ENCODE data around the gene OXSR1. TPM values are rescaled to one million over a fixed set of nuclear protein-coding genes. Genes with fewer than 3 reads are reported as not detected.
A peak's percentile ranks its signal among the peaks of the same experiment; 100 is the strongest.

Gene OXSR1
- total and polyA plus RNA-seq, 2 of the 13 experiments (the other 11 are each of a cell fraction or from before 2014, with no cell fraction given) = 27.4 to 32.6 TPM

GRCh38 chr3:38165722-38166387, 518 bp downstream of the OXSR1 start (continued):
- TF ChIP-seq ZNF12 (CRISPR knock-in tag; IDR thresholded peaks at IDR 0.05) (no peak), ZNF776 (CRISPR knock-in tag; IDR thresholded peaks at IDR 0.05) (peak; percentile 78; the same call in 1 of the 2 replicates), ZUFSP (CRISPR knock-in tag; IDR thresholded peaks at IDR 0.05; ENCODE audit: borderline replicate concordance) (no peak), ZBTB8A (CRISPR knock-in tag; IDR thresholded peaks at IDR 0.05; ENCODE audit: borderline replicate concordance, low read depth) (no peak), KLF12 (CRISPR knock-in tag; IDR thresholded peaks at IDR 0.05; ENCODE audit: borderline replicate concordance) (no peak), EP300 (IDR thresholded peaks at IDR 0.05; ENCODE audit: low read depth in 2 of 2, low read length in 2 of 2) (no peak), EP300 (CRISPR knock-in tag; IDR thresholded peaks at IDR 0.05; ENCODE audit: borderline replicate concordance) (no peak), ZNF549 (CRISPR knock-in tag; IDR thresholded peaks at IDR 0.05) (no peak), NCOA1 (CRISPR knock-in tag; IDR thresholded peaks at IDR 0.05) (no peak), ATF2 (CRISPR knock-in tag; IDR thresholded peaks at IDR 0.05) (no peak), RXRA (CRISPR knock-in tag; IDR thresholded peaks at IDR 0.05) (no peak), GTF3A (CRISPR knock-in tag; conservative IDR thresholded peaks at IDR 0.05) (peak; percentile 84; the same call in 1 of the 2 replicates), HNF4G (IDR thresholded peaks at IDR 0.05; ENCODE audit: borderline replicate concordance, low read depth, low read length) (no peak), HNF4G (CRISPR knock-in tag; IDR thresholded peaks at IDR 0.05; ENCODE audit: borderline replicate concordance, low read depth) (no peak), MXD4 (CRISPR knock-in tag; IDR thresholded peaks at IDR 0.05) (peak; percentile 16; the same call in 1 of the 2 replicates), PLRG1 (conservative IDR thresholded peaks at IDR 0.05) (no peak), ZFX (CRISPR knock-in tag; IDR thresholded peaks at IDR 0.05; ENCODE audit: low read depth) (peak; percentile 43), ZNF20 (CRISPR knock-in tag; IDR thresholded peaks at IDR 0.05) (no peak), BRD4 (CRISPR knock-in tag; IDR thresholded peaks at IDR 0.05) (no peak), KLF16 (CRISPR knock-in tag; IDR thresholded peaks at IDR 0.05) (0 out of 4 replicates have a peak, but pooled peaks of 1 of the 2 experiments have one; percentile 3), POGZ (CRISPR knock-in tag; IDR thresholded peaks at IDR 0.05) (0 out of 2 replicates have a peak, but pooled peaks have one; percentile 5)
- TF ChIP-seq, protein P1, sequence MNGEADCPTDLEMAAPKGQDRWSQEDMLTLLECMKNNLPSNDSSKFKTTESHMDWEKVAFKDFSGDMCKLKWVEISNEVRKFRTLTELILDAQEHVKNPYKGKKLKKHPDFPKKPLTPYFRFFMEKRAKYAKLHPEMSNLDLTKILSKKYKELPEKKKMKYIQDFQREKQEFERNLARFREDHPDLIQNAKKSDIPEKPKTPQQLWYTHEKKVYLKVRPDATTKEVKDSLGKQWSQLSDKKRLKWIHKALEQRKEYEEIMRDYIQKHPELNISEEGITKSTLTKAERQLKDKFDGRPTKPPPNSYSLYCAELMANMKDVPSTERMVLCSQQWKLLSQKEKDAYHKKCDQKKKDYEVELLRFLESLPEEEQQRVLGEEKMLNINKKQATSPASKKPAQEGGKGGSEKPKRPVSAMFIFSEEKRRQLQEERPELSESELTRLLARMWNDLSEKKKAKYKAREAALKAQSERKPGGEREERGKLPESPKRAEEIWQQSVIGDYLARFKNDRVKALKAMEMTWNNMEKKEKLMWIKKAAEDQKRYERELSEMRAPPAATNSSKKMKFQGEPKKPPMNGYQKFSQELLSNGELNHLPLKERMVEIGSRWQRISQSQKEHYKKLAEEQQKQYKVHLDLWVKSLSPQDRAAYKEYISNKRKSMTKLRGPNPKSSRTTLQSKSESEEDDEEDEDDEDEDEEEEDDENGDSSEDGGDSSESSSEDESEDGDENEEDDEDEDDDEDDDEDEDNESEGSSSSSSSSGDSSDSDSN (CRISPR knock-in tag; IDR thresholded peaks at IDR 0.05) = peak; percentile 53; the same call in 1 of the 2 replicates
- TF ChIP-seq, protein P2, sequence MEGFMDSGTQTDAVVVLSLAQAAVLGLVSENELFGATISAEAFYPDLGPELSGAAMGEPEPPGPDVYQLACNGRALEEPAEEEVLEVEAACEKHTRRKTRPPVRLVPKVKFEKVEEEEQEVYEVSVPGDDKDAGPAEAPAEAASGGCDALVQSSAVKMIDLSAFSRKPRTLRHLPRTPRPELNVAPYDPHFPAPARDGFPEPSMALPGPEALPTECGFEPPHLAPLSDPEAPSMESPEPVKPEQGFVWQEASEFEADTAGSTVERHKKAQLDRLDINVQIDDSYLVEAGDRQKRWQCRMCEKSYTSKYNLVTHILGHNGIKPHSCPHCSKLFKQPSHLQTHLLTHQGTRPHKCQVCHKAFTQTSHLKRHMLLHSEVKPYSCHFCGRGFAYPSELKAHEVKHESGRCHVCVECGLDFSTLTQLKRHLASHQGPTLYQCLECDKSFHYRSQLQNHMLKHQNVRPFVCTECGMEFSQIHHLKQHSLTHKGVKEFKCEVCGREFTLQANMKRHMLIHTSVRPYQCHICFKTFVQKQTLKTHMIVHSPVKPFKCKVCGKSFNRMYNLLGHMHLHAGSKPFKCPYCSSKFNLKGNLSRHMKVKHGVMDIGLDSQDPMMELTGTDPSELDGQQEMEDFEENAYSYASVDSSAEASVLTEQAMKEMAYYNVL (CRISPR knock-in tag; IDR thresholded peaks at IDR 0.05; ENCODE audit: borderline replicate concordance) = no peak; the same call in 1 of the 2 replicates
